ENCODE data around the gene ZBTB21. TPM values are rescaled to one million over a fixed set of nuclear protein-coding genes. Genes with fewer than 3 reads are reported as not detected.

The ZBTB21 gene
- total RNA-seq, 1 experiment from 2014 or later: 17.9 TPM

DNA sequence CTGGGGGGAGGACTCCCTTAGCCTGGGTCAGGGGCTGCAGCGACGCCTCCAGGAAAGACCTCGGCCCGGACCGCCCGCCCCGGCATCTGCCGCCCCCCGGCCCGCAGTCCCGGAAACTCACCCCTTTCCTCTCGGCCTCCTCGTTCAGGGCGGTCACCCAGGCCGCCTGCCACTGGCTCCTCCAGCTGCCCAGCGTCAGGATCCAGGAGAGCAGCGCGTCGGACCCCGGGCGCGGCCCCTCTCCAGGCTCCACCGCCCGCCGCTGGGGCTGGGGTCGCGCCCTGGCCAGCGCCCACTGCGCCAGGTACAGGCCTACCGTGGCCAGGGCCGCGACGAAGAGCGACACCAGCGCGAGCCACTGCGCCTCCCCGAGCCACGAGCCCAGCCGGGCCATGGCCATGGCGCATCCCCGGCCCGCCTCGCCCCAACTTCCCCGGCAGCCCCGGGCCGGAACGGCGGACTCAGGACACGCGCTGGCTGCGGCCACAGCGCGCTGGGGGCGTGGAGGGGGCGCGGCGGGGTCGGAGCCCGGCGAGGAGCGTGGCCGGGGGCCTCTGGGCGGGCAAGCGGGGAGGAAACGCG, 56.8 kb downstream of the ZBTB21 start:
- ATAC-seq (peak; percentile 35), DNase-seq (ENCODE audit: low read depth, low spot score) (no peak)
- TF ChIP-seq TCF7L2 (IDR thresholded peaks at IDR 0.05; ENCODE audit: low read depth, low read length): no peak
- no peak for TF ChIP-seq POLR2AphosphoS5 (IDR thresholded peaks at IDR 0.05; ENCODE audit: low read depth, low read length)
- no peak for TF ChIP-seq SIN3A (IDR thresholded peaks at IDR 0.05; ENCODE audit: borderline replicate concordance, insufficient read depth, low read depth, low read length)
- TF ChIP-seq, protein P1, sequence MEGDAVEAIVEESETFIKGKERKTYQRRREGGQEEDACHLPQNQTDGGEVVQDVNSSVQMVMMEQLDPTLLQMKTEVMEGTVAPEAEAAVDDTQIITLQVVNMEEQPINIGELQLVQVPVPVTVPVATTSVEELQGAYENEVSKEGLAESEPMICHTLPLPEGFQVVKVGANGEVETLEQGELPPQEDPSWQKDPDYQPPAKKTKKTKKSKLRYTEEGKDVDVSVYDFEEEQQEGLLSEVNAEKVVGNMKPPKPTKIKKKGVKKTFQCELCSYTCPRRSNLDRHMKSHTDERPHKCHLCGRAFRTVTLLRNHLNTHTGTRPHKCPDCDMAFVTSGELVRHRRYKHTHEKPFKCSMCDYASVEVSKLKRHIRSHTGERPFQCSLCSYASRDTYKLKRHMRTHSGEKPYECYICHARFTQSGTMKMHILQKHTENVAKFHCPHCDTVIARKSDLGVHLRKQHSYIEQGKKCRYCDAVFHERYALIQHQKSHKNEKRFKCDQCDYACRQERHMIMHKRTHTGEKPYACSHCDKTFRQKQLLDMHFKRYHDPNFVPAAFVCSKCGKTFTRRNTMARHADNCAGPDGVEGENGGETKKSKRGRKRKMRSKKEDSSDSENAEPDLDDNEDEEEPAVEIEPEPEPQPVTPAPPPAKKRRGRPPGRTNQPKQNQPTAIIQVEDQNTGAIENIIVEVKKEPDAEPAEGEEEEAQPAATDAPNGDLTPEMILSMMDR (IDR thresholded peaks at IDR 0.05): no peak
- TF ChIP-seq, protein P2, sequence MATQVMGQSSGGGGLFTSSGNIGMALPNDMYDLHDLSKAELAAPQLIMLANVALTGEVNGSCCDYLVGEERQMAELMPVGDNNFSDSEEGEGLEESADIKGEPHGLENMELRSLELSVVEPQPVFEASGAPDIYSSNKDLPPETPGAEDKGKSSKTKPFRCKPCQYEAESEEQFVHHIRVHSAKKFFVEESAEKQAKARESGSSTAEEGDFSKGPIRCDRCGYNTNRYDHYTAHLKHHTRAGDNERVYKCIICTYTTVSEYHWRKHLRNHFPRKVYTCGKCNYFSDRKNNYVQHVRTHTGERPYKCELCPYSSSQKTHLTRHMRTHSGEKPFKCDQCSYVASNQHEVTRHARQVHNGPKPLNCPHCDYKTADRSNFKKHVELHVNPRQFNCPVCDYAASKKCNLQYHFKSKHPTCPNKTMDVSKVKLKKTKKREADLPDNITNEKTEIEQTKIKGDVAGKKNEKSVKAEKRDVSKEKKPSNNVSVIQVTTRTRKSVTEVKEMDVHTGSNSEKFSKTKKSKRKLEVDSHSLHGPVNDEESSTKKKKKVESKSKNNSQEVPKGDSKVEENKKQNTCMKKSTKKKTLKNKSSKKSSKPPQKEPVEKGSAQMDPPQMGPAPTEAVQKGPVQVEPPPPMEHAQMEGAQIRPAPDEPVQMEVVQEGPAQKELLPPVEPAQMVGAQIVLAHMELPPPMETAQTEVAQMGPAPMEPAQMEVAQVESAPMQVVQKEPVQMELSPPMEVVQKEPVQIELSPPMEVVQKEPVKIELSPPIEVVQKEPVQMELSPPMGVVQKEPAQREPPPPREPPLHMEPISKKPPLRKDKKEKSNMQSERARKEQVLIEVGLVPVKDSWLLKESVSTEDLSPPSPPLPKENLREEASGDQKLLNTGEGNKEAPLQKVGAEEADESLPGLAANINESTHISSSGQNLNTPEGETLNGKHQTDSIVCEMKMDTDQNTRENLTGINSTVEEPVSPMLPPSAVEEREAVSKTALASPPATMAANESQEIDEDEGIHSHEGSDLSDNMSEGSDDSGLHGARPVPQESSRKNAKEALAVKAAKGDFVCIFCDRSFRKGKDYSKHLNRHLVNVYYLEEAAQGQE (IDR thresholded peaks at IDR 0.05; ENCODE audit: insufficient read depth in 1 of 2, low read depth in 2 of 2, low read length in 1 of 2): no peak
- BruUV-seq (replicated peaks): no TSS peak
- peaks cover 22% of the 10 kb centered on the region for H3K4me1 ChIP-seq (ENCODE audit: control insufficient read depth, insufficient read depth, low read length)
- intact Hi-C loops (cut with micrococcal nuclease; ENCODE audit: unreplicated experiment) (no loop called here), in situ Hi-C loops (cut with HindIII; ENCODE audit: low pct_unique_long_range_greater_than_20kb, low sequenced_read_pairs) (no loop called here)
- no peaks in the 10 kb centered on the region for H3K36me3 ChIP-seq (ENCODE audit: control insufficient read depth, insufficient read depth, low read length)
- ChIA-PET POLR2A (no interaction called here), CTCF (no interaction called here)
- no peaks in the 10 kb centered on the region for H3K27me3 ChIP-seq (ENCODE audit: control insufficient read depth, insufficient read depth, low read length)
- H3K9me3 ChIP-seq (ENCODE audit: control insufficient read depth, insufficient read depth, low read depth, low read length): no peaks in the 10 kb centered on the region
- H3K27ac ChIP-seq (ENCODE audit: low read length): peak overlapping the region; percentile 51; the same call in 1 of the 2 replicates
- peak overlapping the region; percentile 60 to 65 for H3K4me3 ChIP-seq (ENCODE audit: low read depth in 2 of 2, low read length in 2 of 2)

GRCh38 chr21:41952568-41953248, 57.5 kb downstream of the ZBTB21 start:
- peak overlapping the region; percentile 60 to 65 for H3K4me3 ChIP-seq (ENCODE audit: low read depth in 2 of 2, low read length in 2 of 2)
- no peak for ATAC-seq
- no peaks in the 10 kb centered on the region for H3K36me3 ChIP-seq (ENCODE audit: control insufficient read depth, insufficient read depth, low read length)
- intact Hi-C loops (cut with micrococcal nuclease; ENCODE audit: unreplicated experiment): no loop called here
- in situ Hi-C loops (cut with HindIII; ENCODE audit: low pct_unique_long_range_greater_than_20kb, low sequenced_read_pairs): no loop called here
- ChIA-PET CTCF (interaction anchor here (1.4 kb wide), 1 partner anchor 165 kb away, joined by 4 read pairs; no protein-coding TSS in a partner anchor), POLR2A (interaction anchor here (0.6 kb wide), 2 partner anchors 14 to 18 kb away, joined by 3 to 4 read pairs; no protein-coding TSS in a partner anchor)
- no peaks in the 10 kb centered on the region for H3K9me3 ChIP-seq (ENCODE audit: control insufficient read depth, insufficient read depth, low read depth, low read length)
- TSS peak; percentile 67 for BruUV-seq (replicated peaks)
- peaks cover 20% of the 10 kb centered on the region for H3K4me1 ChIP-seq (ENCODE audit: control insufficient read depth, insufficient read depth, low read length)
- no peak for DNase-seq (ENCODE audit: low read depth, low spot score)
- H3K27me3 ChIP-seq (ENCODE audit: control insufficient read depth, insufficient read depth, low read length): no peaks in the 10 kb centered on the region
- peak overlapping the region; percentile 64 for H3K27ac ChIP-seq (ENCODE audit: low read length)
- TF ChIP-seq SIN3A (IDR thresholded peaks at IDR 0.05; ENCODE audit: borderline replicate concordance, insufficient read depth, low read depth, low read length): no peak
- no peak for TF ChIP-seq POLR2AphosphoS5 (IDR thresholded peaks at IDR 0.05; ENCODE audit: low read depth, low read length)
- TF ChIP-seq, protein P1 (IDR thresholded peaks at IDR 0.05): no peak
- no peak for TF ChIP-seq TCF7L2 (IDR thresholded peaks at IDR 0.05; ENCODE audit: low read depth, low read length)
- TF ChIP-seq, protein P2 (IDR thresholded peaks at IDR 0.05; ENCODE audit: insufficient read depth in 1 of 2, low read depth in 2 of 2, low read length in 1 of 2): no peak
